Neural progenitor cell (in vitro differentiated cells): ENCODE results near the gene PRKCSH. TPM values are rescaled to one million over a fixed set of nuclear protein-coding genes. Genes with fewer than 3 reads are reported as not detected.
A peak's percentile ranks its signal among the peaks of the same experiment; 100 is the strongest.

ENCODE experiments used
- DNase-seq: peaks from one replicate; pipeline ENCODE4 v3.0.0-alpha.2; 2016; ENCODE audit warnings: low spot score
- H2AFZ ChIP-seq: fragments of 200-600 bp; sonication (generic); replicated peaks from 2 replicates; pipeline ENCODE4 v1.6.1; 2016; ENCODE audit warnings: antibody characterized with exemption
- H3F3A ChIP-seq: fragments of 200-600 bp; sonication (generic); 2 replicates; pipeline ENCODE4 v1.6.1; 2016; ENCODE audit warnings: antibody characterized with exemption, low read depth
- H3K27ac ChIP-seq: fragments of 200-600 bp; sonication (generic); 2 replicates; pipeline ENCODE4 v1.5.1; 2016; ENCODE audit warnings: mild to moderate bottlenecking
- H3K27me3 ChIP-seq: fragments of 200-600 bp; sonication (generic); 2 replicates; pipeline ENCODE4 v1.6.1; 2016; ENCODE audit warnings: mild to moderate bottlenecking, moderate library complexity
- H3K36me3 ChIP-seq: fragments of 200-600 bp; sonication (generic); 2 replicates; pipeline ENCODE4 v1.5.1; 2016
- H3K4me1 ChIP-seq: fragments of 200-600 bp; sonication (generic); 2 replicates; pipeline ENCODE4 v1.6.1; 2016; ENCODE audit warnings: mixed run types
- H3K4me2 ChIP-seq: fragments of 200-600 bp; sonication (generic); 2 replicates; pipeline ENCODE4 v1.6.1; 2016
- H3K4me3 ChIP-seq: fragments of 200-600 bp; sonication (generic); 2 replicates; pipeline ENCODE4 v1.5.1; 2016
- H3K79me2 ChIP-seq: fragments of 200-600 bp; sonication (generic); 2 replicates; pipeline ENCODE4 v1.6.1; 2016; ENCODE audit warnings: low read depth
- H3K9ac ChIP-seq: fragments of 200-600 bp; sonication (generic); 2 replicates; pipeline ENCODE4 v1.6.1; 2016
- H3K9me3 ChIP-seq: fragments of 200-600 bp; sonication (generic); 2 replicates; pipeline ENCODE4 v1.5.1; 2016; ENCODE audit warnings: low read depth
- H4K20me1 ChIP-seq: fragments of 200-600 bp; sonication (generic); 2 replicates; pipeline ENCODE4 v1.6.1; 2016; ENCODE audit warnings: low read depth
- H3K27ac Mint-ChIP-seq: 3 replicates; pipeline ENCODE4 v1.8.0; 2021; ENCODE audit warnings: mixed read lengths
- H3K27me3 Mint-ChIP-seq: 2 replicates; pipeline ENCODE4 v1.8.0; 2022; ENCODE audit warnings: low read depth, mild to moderate bottlenecking, inconsistent platforms, moderate library complexity, mixed read lengths; ENCODE audit not compliant: insufficient read depth
- H3K36me3 Mint-ChIP-seq: 3 replicates; pipeline ENCODE4 v1.8.0; 2021; ENCODE audit warnings: mixed read lengths
- H3K4me1 Mint-ChIP-seq: 3 replicates; pipeline ENCODE4 v1.8.0; 2021; ENCODE audit warnings: mixed read lengths
- H3K4me3 Mint-ChIP-seq: 3 replicates; pipeline ENCODE4 v1.8.0; 2021; ENCODE audit warnings: mild to moderate bottlenecking, moderate library complexity, mixed read lengths
- H3K9me3 Mint-ChIP-seq: 3 replicates; pipeline ENCODE4 v1.8.0; 2020; ENCODE audit warnings: mixed read lengths
- CTCF ChIP-seq: fragments of 200-600 bp; sonication (generic); IDR thresholded peaks from 2 replicates; pipeline ENCODE4 v1.5.1; 2017; ENCODE audit warnings: antibody characterized with exemption, mild to moderate bottlenecking
- EZH2 ChIP-seq: fragments of 200-600 bp; sonication (generic); IDR thresholded peaks from 2 replicates; pipeline ENCODE4 v1.6.1; 2017; ENCODE audit warnings: antibody characterized with exemption, mild to moderate bottlenecking, moderate library complexity
- EZH2phosphoT487 ChIP-seq: fragments of 200-600 bp; sonication (generic); IDR thresholded peaks from 2 replicates; pipeline ENCODE4 v1.6.1; 2017; ENCODE audit warnings: antibody characterized with exemption
- total RNA-seq: library from RNA; depleted of rRNA; stranded (reverse); fragments of >200 nt; gene quantifications from 2 replicates; pipeline ENCODE4 v1.2.3, GENCODE V29; 2015; ENCODE audit warnings: low replicate concordance

Gene PRKCSH
- total RNA-seq, 1 donor from 2014 or later, result 53.6 TPM

GRCh38 chr19:11434703-11435056 is 755 bp upstream of the PRKCSH start:
- no peaks in the 10 kb centered on the region for H4K20me1 ChIP-seq
- peaks cover 5% of the 10 kb centered on the region for H3K36me3 ChIP-seq
- no peaks in the 10 kb centered on the region for H3K27me3 ChIP-seq
- H3K9ac ChIP-seq, result no peak overlapping the region
- DNase-seq, result no peak
- TF ChIP-seq CTCF, result no peak
- TF ChIP-seq EZH2phosphoT487, result no peak
- no peak for TF ChIP-seq EZH2
- H3K27ac ChIP-seq, result no peak overlapping the region
- H3K4me1 ChIP-seq, result peaks cover 11% of the 10 kb centered on the region
- Mint-ChIP-seq H3K27me3 (peaks cover 7% of the 10 kb centered on the region), H3K4me3 (peak overlapping the region; percentile 100), H3K4me1 (peaks cover 21% of the 10 kb centered on the region), H3K36me3 (peaks cover 13% of the 10 kb centered on the region), H3K9me3 (no peaks in the 10 kb centered on the region), H3K27ac (peak overlapping the region; percentile 94)
- H3K4me2 ChIP-seq, result peak overlapping the region; percentile 86
- H2AFZ ChIP-seq, result peak overlapping the region; percentile 97
- H3K4me3 ChIP-seq, result peak overlapping the region; percentile 57
- peaks cover 16% of the 10 kb centered on the region for H3F3A ChIP-seq
- peaks cover 24% of the 10 kb centered on the region for H3K79me2 ChIP-seq
- no peaks in the 10 kb centered on the region for H3K9me3 ChIP-seq

GRCh38 chr19:11435833-11436313 is 438 bp downstream of the PRKCSH start:
- H3K79me2 ChIP-seq, result peaks cover 28% of the 10 kb centered on the region
- Mint-ChIP-seq H3K4me1 (peaks cover 21% of the 10 kb centered on the region), H3K27ac (peak overlapping the region; percentile 93), H3K36me3 (peaks cover 13% of the 10 kb centered on the region), H3K9me3 (no peaks in the 10 kb centered on the region), H3K4me3 (peak overlapping the region; percentile 100), H3K27me3 (peaks cover 7% of the 10 kb centered on the region)
- H3K27me3 ChIP-seq, result no peaks in the 10 kb centered on the region
- peak overlapping the region; percentile 97 for H3K4me2 ChIP-seq
- peak; percentile 55 for DNase-seq
- H3K27ac ChIP-seq, result no peak overlapping the region
- H3K9me3 ChIP-seq, result no peaks in the 10 kb centered on the region
- peak overlapping the region; percentile 87 for H3K9ac ChIP-seq
- H3F3A ChIP-seq, result peaks cover 16% of the 10 kb centered on the region
- H3K4me3 ChIP-seq, result peak overlapping the region; percentile 64
- peaks cover 11% of the 10 kb centered on the region for H3K4me1 ChIP-seq
- peak overlapping the region; percentile 18 for H2AFZ ChIP-seq
- H3K36me3 ChIP-seq, result peaks cover 5% of the 10 kb centered on the region
- TF ChIP-seq EZH2, result no peak
- TF ChIP-seq EZH2phosphoT487, result no peak
- no peak for TF ChIP-seq CTCF
- H4K20me1 ChIP-seq, result peaks cover 1% of the 10 kb centered on the region

GRCh38 chr19:11437955-11438354 is 2.5 kb downstream of the PRKCSH start:
- H3K27ac ChIP-seq, result no peak overlapping the region
- no peak overlapping the region for H3K9ac ChIP-seq
- H4K20me1 ChIP-seq, result peaks cover 13% of the 10 kb centered on the region
- peak overlapping the region; percentile 100 for H3K4me3 Mint-ChIP-seq
- TF ChIP-seq EZH2 (no peak), EZH2phosphoT487 (no peak), CTCF (no peak)
- no peak overlapping the region for H3K4me2 ChIP-seq
- no peaks in the 10 kb centered on the region for H3K9me3 ChIP-seq
- no peak for DNase-seq
- no peak overlapping the region for H3K27ac Mint-ChIP-seq
- H3K4me1 ChIP-seq, result peaks cover 11% of the 10 kb centered on the region
- no peak overlapping the region for H2AFZ ChIP-seq
- H3F3A ChIP-seq, result peaks cover 16% of the 10 kb centered on the region
- H3K36me3 Mint-ChIP-seq, result peaks cover 18% of the 10 kb centered on the region
- no peaks in the 10 kb centered on the region for H3K9me3 Mint-ChIP-seq
- H3K27me3 ChIP-seq, result no peaks in the 10 kb centered on the region
- H3K4me1 Mint-ChIP-seq, result peaks cover 21% of the 10 kb centered on the region
- peaks cover 28% of the 10 kb centered on the region for H3K79me2 ChIP-seq
- peaks cover 5% of the 10 kb centered on the region for H3K36me3 ChIP-seq
- no peak overlapping the region for H3K4me3 ChIP-seq
- H3K27me3 Mint-ChIP-seq, result peaks cover 11% of the 10 kb centered on the region
